ENCODE results near the gene ASAP2.

DNA sequence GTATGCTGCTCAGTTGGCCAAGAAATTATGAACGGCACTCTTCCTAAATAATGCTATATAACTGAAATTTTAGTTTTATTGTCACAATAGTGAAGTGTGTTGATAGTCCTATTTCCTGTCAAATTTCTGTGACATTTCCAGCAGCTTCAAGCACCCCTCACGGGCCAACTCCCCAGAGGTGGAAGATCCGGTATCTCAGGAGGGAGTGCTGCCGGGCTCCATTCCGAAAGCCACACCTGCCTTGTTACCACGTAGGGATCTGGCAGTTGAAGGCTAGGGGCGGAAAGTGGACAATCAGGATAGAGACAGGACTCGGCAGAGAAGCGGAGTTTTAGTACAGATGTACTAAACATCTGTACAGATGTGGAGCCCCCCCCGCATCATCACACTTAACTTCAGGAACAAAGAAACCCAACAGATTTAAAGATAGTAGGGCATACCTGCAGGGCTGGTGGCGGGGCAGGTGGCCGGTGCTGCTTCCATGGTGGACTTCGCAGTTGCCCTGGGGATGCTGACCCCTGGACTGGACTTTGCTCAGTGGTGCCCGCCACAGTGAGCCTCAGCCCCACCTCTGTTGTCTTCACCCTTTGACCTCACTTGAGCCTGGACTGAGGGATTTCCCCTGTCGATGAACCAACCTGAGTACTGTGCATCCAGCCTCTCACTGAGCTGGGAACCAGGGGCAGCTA lies 22.3 kb downstream of the ASAP2 start:
- TF ChIP-seq CTCF (IDR thresholded peaks at IDR 0.05) (no peak), POLR2A (IDR thresholded peaks at IDR 0.05) (no peak), EP300 (IDR thresholded peaks at IDR 0.05) (no peak)

Measured in tibial nerve (tissue), 4 donors.